GM12878 (cell line): ENCODE measurements around the gene DIP2C. TPM values are rescaled to one million over a fixed set of nuclear protein-coding genes. Genes with fewer than 3 reads are reported as not detected.

Source experiments
- ATAC-seq: fragments of 200-7000 bp; cut with Tn5 transposase; 3 replicates; pipeline ENCODE4 v1.9.1; 2020; ENCODE audit warnings: mild to moderate bottlenecking, moderate library complexity
- BruUV-seq: library from RNA; stranded (reverse); fragments of 400-500 nt; replicated peaks from 2 replicates; lab custom pipeline; 2021; lab: Mats Ljungman, UMichigan
- CTCF ChIA-PET: fragments of 300-600 bp; sonication (Branson Sonifier 250); formaldehyde crosslinking; extraction: SDS; loops from one replicate; lab custom pipeline; 2021; ENCODE audit warnings: inconsistent platforms; lab: Yijun Ruan, JAX
- POLR2A ChIA-PET: fragments of 350-600 bp; formaldehyde crosslinking; extraction: SDS; loops from one replicate; lab custom pipeline; 2021; ENCODE audit warnings: inconsistent platforms; lab: Charles Lee
- RAD21 ChIA-PET: fragments of 300-600 bp; sonication (Branson Sonifier 250); formaldehyde crosslinking; loops from one replicate; lab custom pipeline; 2023; ENCODE audit warnings: antibody characterized with exemption; ENCODE audit not compliant: unreplicated experiment; lab: Charles Lee
- SMC1A ChIA-PET: fragments of 300-600 bp; sonication (Branson Sonifier 250); formaldehyde crosslinking; loops from one replicate; lab custom pipeline; 2023; ENCODE audit not compliant: unreplicated experiment, uncharacterized antibody; lab: Charles Lee
- DNase-seq: peaks from one replicate; pipeline ENCODE4 v3.0.0-alpha.2; 2011; ENCODE audit warnings: low read depth, low spot score
- FAIRE-seq: peaks from 3 replicates; lab custom pipeline; 2011; peaks lifted over from hg19 to GRCh38; lab: Jason Lieb, UNC
- H2AFZ ChIP-seq: 2 replicates; pipeline ENCODE4 v1.6.0; 2011; ENCODE audit warnings: low read depth, low read length, control low read depth; ENCODE audit not compliant: control insufficient read depth
- H3K27ac ChIP-seq: 2 replicates; pipeline ENCODE4 v1.5.1; 2011; ENCODE audit warnings: control low read depth; ENCODE audit not compliant: control insufficient read depth, insufficient read depth
- H3K27me3 ChIP-seq, 2 experiments: replicated peaks in 1 of 2; 2 replicates each; pipeline versions ENCODE4 v1.6.0 to v1.6.1; 2011; ENCODE audit warnings: low read length in 1 of 2; ENCODE audit not compliant: control insufficient read depth in 2 of 2, insufficient read depth in 2 of 2
- H3K36me3 ChIP-seq, 2 experiments: 2 replicates each; pipeline ENCODE4 v1.5.1; 2011; ENCODE audit warnings: low read length in 1 of 2; ENCODE audit not compliant: control insufficient read depth in 2 of 2, insufficient read depth in 2 of 2
- H3K4me1 ChIP-seq: 2 replicates; pipeline ENCODE4 v1.6.1; 2011; ENCODE audit warnings: mild to moderate bottlenecking, low read length, moderate library complexity, mixed read lengths; ENCODE audit not compliant: control insufficient read depth, insufficient read depth
- H3K4me2 ChIP-seq: 2 replicates; pipeline ENCODE4 v1.6.0; 2011; ENCODE audit warnings: control low read depth; ENCODE audit not compliant: control insufficient read depth, insufficient read depth
- H3K4me3 ChIP-seq: fragments of 200-600 bp; sonication (generic); 2 replicates; pipeline ENCODE4 v1.5.1; 2016
- H3K79me2 ChIP-seq: 2 replicates; pipeline ENCODE4 v1.6.0; 2011; ENCODE audit warnings: low read length; ENCODE audit not compliant: control insufficient read depth, insufficient read depth
- H3K9ac ChIP-seq: 2 replicates; pipeline ENCODE4 v1.8.0; 2011; ENCODE audit warnings: low read length, control low read depth, mixed read lengths; ENCODE audit not compliant: control insufficient read depth, insufficient read depth
- H3K9me3 ChIP-seq: replicated peaks from 3 replicates; pipeline ENCODE4 v1.5.1; 2011; ENCODE audit warnings: mild to moderate bottlenecking, low read length; ENCODE audit not compliant: control insufficient read depth, insufficient read depth
- H4K20me1 ChIP-seq: 2 replicates; pipeline ENCODE4 v1.6.0; 2011; ENCODE audit not compliant: control insufficient read depth, insufficient read depth
- CBX3 ChIP-seq: fragments of 200-600 bp; sonication (generic); IDR thresholded peaks from 2 replicates; pipeline ENCODE4 v1.6.1; 2016; ENCODE audit warnings: low read depth, borderline replicate concordance
- CBX5 ChIP-seq: sonication (generic); IDR thresholded peaks from 2 replicates; pipeline ENCODE4 v1.6.1; 2016; ENCODE audit warnings: low read depth, moderate library complexity, mild to moderate bottlenecking, inconsistent platforms
- JUND ChIP-seq: IDR thresholded peaks from 2 replicates; pipeline ENCODE4 v1.6.1; 2012; ENCODE audit warnings: low read depth, mild to moderate bottlenecking, low read length, improper control_type of control experiment, moderate library complexity
- MEF2B ChIP-seq: fragments of 450-650 bp; IDR thresholded peaks from 2 replicates; pipeline ENCODE4 v1.6.1; 2018; ENCODE audit warnings: mild to moderate bottlenecking, moderate library complexity; ENCODE audit not compliant: partially characterized antibody, poor library complexity, severe bottlenecking
- MYC ChIP-seq: IDR thresholded peaks from 2 replicates; pipeline ENCODE4 v1.6.1; 2011; ENCODE audit warnings: mild to moderate bottlenecking, low read length, moderate library complexity, inconsistent platforms; ENCODE audit not compliant: insufficient read depth, insufficient replicate concordance, insufficient read length, severe bottlenecking
- PAX8 ChIP-seq: fragments of 450-650 bp; IDR thresholded peaks from 2 replicates; pipeline ENCODE4 v1.6.1; 2017; ENCODE audit warnings: mild to moderate bottlenecking, moderate library complexity
- POLR2AphosphoS2 ChIP-seq: IDR thresholded peaks from 2 replicates; pipeline ENCODE4 v1.6.1; 2011; ENCODE audit warnings: low read depth, mild to moderate bottlenecking, low read length, improper control_type of control experiment, moderate library complexity
- RAD51 ChIP-seq: fragments of 450-650 bp; IDR thresholded peaks from 2 replicates; pipeline ENCODE4 v1.6.1; 2016; ENCODE audit warnings: moderate library complexity, mild to moderate bottlenecking, inconsistent platforms
- RB1 ChIP-seq: fragments of 450-650 bp; formaldehyde crosslinking; IDR thresholded peaks from 2 replicates; pipeline ENCODE4 v1.6.1; 2017; ENCODE audit warnings: mild to moderate bottlenecking, borderline replicate concordance
- RELA ChIP-seq: fragments of 450-650 bp; IDR thresholded peaks from 2 replicates; pipeline ENCODE4 v1.8.0; 2014; ENCODE audit warnings: borderline replicate concordance; ENCODE audit not compliant: partially characterized antibody
- SREBF1 ChIP-seq: IDR thresholded peaks from 2 replicates; pipeline ENCODE4 v1.6.1; 2012; ENCODE audit warnings: mild to moderate bottlenecking, low read length
- ZNF274 ChIP-seq: IDR thresholded peaks from one replicate; pipeline ENCODE4 v1.8.0; 2011; ENCODE audit not compliant: insufficient read length, insufficient read depth
- WGBS: methylation state at CpG from one replicate; pipeline ENCODE4 v1.1.6; 2016; ENCODE audit warnings: low lambda C conversion rate; ENCODE audit not compliant: insufficient replicate concordance, insufficient coverage; ENCODE audit errors: missing lambda C conversion rate; 5-methylcytosine and 5-hydroxymethylcytosine counted together
- in situ Hi-C: fragments of 300-500 bp; cut with MboI; formaldehyde crosslinking; loops from 9 replicates; pipeline ENCODE4 v1.14.3; 2018; ENCODE audit warnings: mixed read lengths
- intact Hi-C: fragments of 100-400 bp; cut with micrococcal nuclease; formaldehyde crosslinking; loops from one replicate; pipeline ENCODE4 v1.14.2; 2022; ENCODE audit not compliant: unreplicated experiment
- polyA plus RNA-seq, 11 experiments: library from polyadenylated mRNA; depleted of rRNA in 4 of 11; unstranded in 6 of 11; stranded (reverse) in 5 of 11; fragments of >200 nt; fragmentation: Nextera tagmentation in 4 of 11; fragmentation: Illumina TruSeq in 1 of 11; extraction: Ambion mirVana in 4 of 11; extraction: Trizol in 1 of 11; gene quantifications; 1 replicate in 1 of 11; 2 replicates in 10 of 11; pipeline versions ENCODE4 v1.2.1 to v1.2.3, GENCODE V29; 2011 to 2016; ENCODE audit warnings: inconsistent platforms in 2 of 11, missing spikeins in 2 of 11, low read depth in 1 of 11
- total RNA-seq, 4 experiments: library from RNA; depleted of rRNA in 3 of 4; stranded (reverse); fragments of >200 nt in 3 of 4; fragmentation: Illumina TruSeq in 1 of 4; extraction: Trizol in 1 of 4; gene quantifications; 2 replicates each; pipeline versions ENCODE4 v1.2.1 to v1.2.3, GENCODE V29; 2013 to 2021
- TF ChIP-seq, protein P1 (sequence below): fragments of 450-650 bp; formaldehyde crosslinking; IDR thresholded peaks from 2 replicates; pipeline ENCODE4 v1.4.0; 2020; ENCODE audit warnings: mild to moderate bottlenecking, moderate library complexity
- TF ChIP-seq, protein P2 (sequence below): fragments of 450-650 bp; IDR thresholded peaks from 2 replicates; pipeline ENCODE4 v1.6.1; 2017; ENCODE audit warnings: mild to moderate bottlenecking, low read depth, inconsistent platforms; ENCODE audit not compliant: poor library complexity, severe bottlenecking
- TF ChIP-seq, protein P3 (sequence below): fragments of 450-650 bp; IDR thresholded peaks from 2 replicates; pipeline ENCODE4 v1.6.1; 2018; ENCODE audit warnings: borderline replicate concordance, mild to moderate bottlenecking; ENCODE audit not compliant: partially characterized antibody

Gene DIP2C
- total and polyA plus RNA-seq, 10 of the 15 experiments (the other 5 are each of a cell fraction or from before 2014, with no cell fraction given), result 0.01 to 0.10 (median 0.06) TPM

DNA sequence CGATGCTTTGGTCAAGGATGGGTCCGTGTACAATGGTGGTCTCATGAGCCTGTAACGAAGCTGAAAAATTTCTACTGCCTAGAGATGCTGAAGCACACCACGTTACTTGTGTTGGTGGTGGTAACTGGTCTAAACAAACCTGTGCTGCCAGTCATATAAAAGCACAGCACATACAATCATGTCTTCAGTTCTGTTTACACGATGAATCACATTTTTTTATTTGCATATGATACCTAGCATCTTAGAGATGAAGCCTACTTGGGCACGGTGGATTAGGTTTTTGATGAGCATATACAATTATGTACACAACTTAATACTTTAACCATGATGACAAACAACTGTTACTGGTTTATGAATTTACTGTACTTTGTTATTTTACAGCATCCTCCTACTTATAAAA lies 353.2 kb downstream of the DIP2C start (continued):
- TF ChIP-seq, protein P1, sequence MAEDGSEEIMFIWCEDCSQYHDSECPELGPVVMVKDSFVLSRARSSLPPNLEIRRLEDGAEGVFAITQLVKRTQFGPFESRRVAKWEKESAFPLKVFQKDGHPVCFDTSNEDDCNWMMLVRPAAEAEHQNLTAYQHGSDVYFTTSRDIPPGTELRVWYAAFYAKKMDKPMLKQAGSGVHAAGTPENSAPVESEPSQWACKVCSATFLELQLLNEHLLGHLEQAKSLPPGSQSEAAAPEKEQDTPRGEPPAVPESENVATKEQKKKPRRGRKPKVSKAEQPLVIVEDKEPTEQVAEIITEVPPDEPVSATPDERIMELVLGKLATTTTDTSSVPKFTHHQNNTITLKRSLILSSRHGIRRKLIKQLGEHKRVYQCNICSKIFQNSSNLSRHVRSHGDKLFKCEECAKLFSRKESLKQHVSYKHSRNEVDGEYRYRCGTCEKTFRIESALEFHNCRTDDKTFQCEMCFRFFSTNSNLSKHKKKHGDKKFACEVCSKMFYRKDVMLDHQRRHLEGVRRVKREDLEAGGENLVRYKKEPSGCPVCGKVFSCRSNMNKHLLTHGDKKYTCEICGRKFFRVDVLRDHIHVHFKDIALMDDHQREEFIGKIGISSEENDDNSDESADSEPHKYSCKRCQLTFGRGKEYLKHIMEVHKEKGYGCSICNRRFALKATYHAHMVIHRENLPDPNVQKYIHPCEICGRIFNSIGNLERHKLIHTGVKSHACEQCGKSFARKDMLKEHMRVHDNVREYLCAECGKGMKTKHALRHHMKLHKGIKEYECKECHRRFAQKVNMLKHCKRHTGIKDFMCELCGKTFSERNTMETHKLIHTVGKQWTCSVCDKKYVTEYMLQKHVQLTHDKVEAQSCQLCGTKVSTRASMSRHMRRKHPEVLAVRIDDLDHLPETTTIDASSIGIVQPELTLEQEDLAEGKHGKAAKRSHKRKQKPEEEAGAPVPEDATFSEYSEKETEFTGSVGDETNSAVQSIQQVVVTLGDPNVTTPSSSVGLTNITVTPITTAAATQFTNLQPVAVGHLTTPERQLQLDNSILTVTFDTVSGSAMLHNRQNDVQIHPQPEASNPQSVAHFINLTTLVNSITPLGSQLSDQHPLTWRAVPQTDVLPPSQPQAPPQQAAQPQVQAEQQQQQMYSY (CRISPR knock-in tag), result no peak
- TF ChIP-seq JUND, result no peak
- TF ChIP-seq CBX3, result no peak
- no peak for TF ChIP-seq PAX8
- TF ChIP-seq MYC, result no peak

DNA sequence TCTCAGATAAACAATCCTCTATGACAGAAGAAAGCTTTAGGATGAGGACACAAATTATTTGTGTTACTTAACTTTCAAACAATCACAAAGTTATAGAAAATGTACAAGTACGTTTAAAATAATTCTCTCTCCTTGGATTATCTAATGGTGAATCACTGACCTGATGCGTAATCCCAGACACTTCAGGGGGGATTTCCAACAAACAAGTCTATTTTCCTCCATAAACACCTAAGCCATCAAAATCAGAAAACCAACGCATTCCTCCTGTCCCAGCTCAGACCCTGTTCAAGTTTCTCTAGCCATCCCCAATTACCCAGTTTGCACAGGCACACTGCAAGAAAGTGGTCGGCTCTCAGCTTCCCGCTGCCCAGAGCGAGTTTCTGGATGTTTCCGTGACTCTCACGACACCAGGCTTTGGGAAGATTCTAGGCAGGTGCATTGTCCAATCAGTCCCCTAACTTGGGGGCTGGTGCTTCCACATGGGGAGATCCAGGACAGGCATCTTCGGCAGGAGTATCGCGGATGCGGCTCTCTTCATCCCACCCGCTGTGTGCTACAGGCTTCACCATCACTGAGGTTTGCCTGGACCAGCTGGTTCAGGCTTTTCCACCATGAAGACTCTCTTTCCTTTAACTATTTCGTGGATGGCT lies 354.2 kb downstream of the DIP2C start:
- H3K9ac ChIP-seq, result no peak overlapping the region
- H3K4me2 ChIP-seq, result no peak overlapping the region
- no peak overlapping the region for H2AFZ ChIP-seq
- H3K4me1 ChIP-seq, result peaks cover 12% of the 10 kb centered on the region
- H4K20me1 ChIP-seq, result no peaks in the 10 kb centered on the region
- SMC1A ChIA-PET, result no interaction called here
- H3K27ac ChIP-seq, result no peak overlapping the region
- no peak for ATAC-seq
- intact Hi-C loops, result no loop called here
- CTCF ChIA-PET, result no interaction called here
- H3K27me3 ChIP-seq, result no peaks in the 10 kb centered on the region
- no TSS peak for BruUV-seq
- no peaks in the 10 kb centered on the region for H3K9me3 ChIP-seq
- no peak overlapping the region for H3K4me3 ChIP-seq
- in situ Hi-C loops, result no loop called here
- H3K36me3 ChIP-seq, result no peaks in the 10 kb centered on the region
- no peak for DNase-seq
- H3K79me2 ChIP-seq, result no peaks in the 10 kb centered on the region
- POLR2A ChIA-PET, result no interaction called here
- WGBS, result 93% methylated on average over 14 of the region's 14 CpGs
- no peak for FAIRE-seq
- RAD21 ChIA-PET, result no interaction called here
- no peak for TF ChIP-seq ZNF274
- TF ChIP-seq SREBF1, result no peak
- no peak for TF ChIP-seq POLR2AphosphoS2
- TF ChIP-seq, protein P2, sequence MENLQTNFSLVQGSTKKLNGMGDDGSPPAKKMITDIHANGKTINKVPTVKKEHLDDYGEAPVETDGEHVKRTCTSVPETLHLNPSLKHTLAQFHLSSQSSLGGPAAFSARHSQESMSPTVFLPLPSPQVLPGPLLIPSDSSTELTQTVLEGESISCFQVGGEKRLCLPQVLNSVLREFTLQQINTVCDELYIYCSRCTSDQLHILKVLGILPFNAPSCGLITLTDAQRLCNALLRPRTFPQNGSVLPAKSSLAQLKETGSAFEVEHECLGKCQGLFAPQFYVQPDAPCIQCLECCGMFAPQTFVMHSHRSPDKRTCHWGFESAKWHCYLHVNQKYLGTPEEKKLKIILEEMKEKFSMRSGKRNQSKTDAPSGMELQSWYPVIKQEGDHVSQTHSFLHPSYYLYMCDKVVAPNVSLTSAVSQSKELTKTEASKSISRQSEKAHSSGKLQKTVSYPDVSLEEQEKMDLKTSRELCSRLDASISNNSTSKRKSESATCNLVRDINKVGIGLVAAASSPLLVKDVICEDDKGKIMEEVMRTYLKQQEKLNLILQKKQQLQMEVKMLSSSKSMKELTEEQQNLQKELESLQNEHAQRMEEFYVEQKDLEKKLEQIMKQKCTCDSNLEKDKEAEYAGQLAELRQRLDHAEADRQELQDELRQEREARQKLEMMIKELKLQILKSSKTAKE, result no peak
- TF ChIP-seq RB1, result no peak
- no peak for TF ChIP-seq CBX5
- TF ChIP-seq RAD51, result no peak
- no peak for TF ChIP-seq RELA
- no peak for TF ChIP-seq MEF2B
- TF ChIP-seq, protein P3, sequence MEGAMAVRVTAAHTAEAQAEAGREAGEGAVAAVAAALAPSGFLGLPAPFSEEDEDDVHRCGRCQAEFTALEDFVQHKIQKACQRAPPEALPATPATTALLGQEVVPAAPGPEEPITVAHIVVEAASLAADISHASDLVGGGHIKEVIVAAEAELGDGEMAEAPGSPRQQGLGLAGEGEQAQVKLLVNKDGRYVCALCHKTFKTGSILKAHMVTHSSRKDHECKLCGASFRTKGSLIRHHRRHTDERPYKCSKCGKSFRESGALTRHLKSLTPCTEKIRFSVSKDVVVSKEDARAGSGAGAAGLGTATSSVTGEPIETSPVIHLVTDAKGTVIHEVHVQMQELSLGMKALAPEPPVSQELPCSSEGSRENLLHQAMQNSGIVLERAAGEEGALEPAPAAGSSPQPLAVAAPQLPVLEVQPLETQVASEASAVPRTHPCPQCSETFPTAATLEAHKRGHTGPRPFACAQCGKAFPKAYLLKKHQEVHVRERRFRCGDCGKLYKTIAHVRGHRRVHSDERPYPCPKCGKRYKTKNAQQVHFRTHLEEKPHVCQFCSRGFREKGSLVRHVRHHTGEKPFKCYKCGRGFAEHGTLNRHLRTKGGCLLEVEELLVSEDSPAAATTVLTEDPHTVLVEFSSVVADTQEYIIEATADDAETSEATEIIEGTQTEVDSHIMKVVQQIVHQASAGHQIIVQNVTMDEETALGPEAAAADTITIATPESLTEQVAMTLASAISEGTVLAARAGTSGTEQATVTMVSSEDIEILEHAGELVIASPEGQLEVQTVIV, result no peak
